Spleen (tissue), 11 donors: Measurements from ENCODE around the gene TAOK1. TPM values are rescaled to one million over a fixed set of nuclear protein-coding genes. Genes with fewer than 3 reads are reported as not detected.

Experiments
- DNase-seq: peaks from one replicate; pipeline ENCODE4 v3.0.0-alpha.2; 2020
- H3K27ac ChIP-seq, 8 donors: fragments of 200-600 bp; sonication (generic) in 7 of 8; 1 replicate in 4 of 8; 2 replicates in 4 of 8; pipeline versions ENCODE4 v1.5.0 to v1.8.0; 2016 to 2021; ENCODE audit warnings: inconsistent platforms in 4 of 8, mild to moderate bottlenecking in 4 of 8, moderate library complexity in 1 of 8
- H3K27me3 ChIP-seq, 7 donors: fragments of 200-600 bp; sonication (generic) in 6 of 7; replicated peaks in 1 of 7; 1 replicate in 4 of 7; 2 replicates in 3 of 7; pipeline versions ENCODE4 v1.5.0 to v1.8.0; 2016 to 2021; ENCODE audit warnings: inconsistent platforms in 3 of 7, mild to moderate bottlenecking in 1 of 7
- H3K36me3 ChIP-seq, 6 donors: fragments of 200-600 bp; sonication (generic) in 5 of 6; 1 replicate in 4 of 6; 2 replicates in 2 of 6; pipeline versions ENCODE4 v1.5.0 to v1.8.0; 2016 to 2021; ENCODE audit warnings: inconsistent platforms in 2 of 6
- H3K4me1 ChIP-seq, 6 donors: fragments of 200-600 bp; sonication (generic) in 5 of 6; 1 replicate in 3 of 6; 2 replicates in 3 of 6; pipeline versions ENCODE4 v1.5.0 to v1.8.0; 2016 to 2021; ENCODE audit warnings: inconsistent platforms in 3 of 6
- H3K4me3 ChIP-seq, 8 donors: fragments of 200-600 bp; sonication (generic) in 7 of 8; 1 replicate in 4 of 8; 2 replicates in 4 of 8; pipeline versions ENCODE4 v1.5.0 to v1.8.0; 2016 to 2021; ENCODE audit warnings: inconsistent platforms in 4 of 8, mild to moderate bottlenecking in 4 of 8, moderate library complexity in 2 of 8
- H3K9me3 ChIP-seq, 8 donors: fragments of 200-600 bp; sonication (generic) in 7 of 8; 1 replicate in 4 of 8; 2 replicates in 4 of 8; pipeline versions ENCODE4 v1.5.0 to v1.8.0; 2016 to 2021; ENCODE audit warnings: inconsistent platforms in 4 of 8
- POLR2A ChIP-seq, 3 donors: fragments of 450-650 bp; IDR thresholded peaks; one replicate each; pipeline ENCODE4 v1.5.1; 2017; ENCODE audit warnings: antibody characterized with exemption in 3 of 3, mild to moderate bottlenecking in 1 of 3
- POLR2AphosphoS5 ChIP-seq, 3 donors: sonication (generic); formaldehyde crosslinking; IDR thresholded peaks; one replicate each; pipeline ENCODE4 v1.5.1; 2017; ENCODE audit warnings: antibody characterized with exemption in 3 of 3
- WGBS, 5 donors: extraction: QIAGEN DNeasy Blood & Tissue Kit in 3 of 5; methylation state at CpG; one replicate each; pipeline versions ENCODE4 v1.1.5 to v1.1.7; 2013 to 2018; 5-methylcytosine and 5-hydroxymethylcytosine counted together
- intact Hi-C: fragments of 100-400 bp; cut with DNase I; formaldehyde crosslinking; loops from one replicate; pipeline ENCODE4 v1.15.0; 2023; ENCODE audit warnings: low total_unique reads
- polyA plus RNA-seq, 3 donors: library from polyadenylated mRNA; stranded (reverse); fragments of 200-250 nt; gene quantifications; one replicate each; pipeline ENCODE4 v1.2.1, GENCODE V29; 2013
- total RNA-seq, 7 donors: library from RNA; depleted of rRNA in 3 of 7; stranded (reverse); fragments of >200 nt in 3 of 7; fragmentation: NEBNext Ultra II Directional in 4 of 7; extraction: Animal tissue kit (Norgen Biotek cat#: 25700) in 4 of 7; gene quantifications; one replicate each; pipeline versions ENCODE4 v1.1.0 to v1.2.1, GENCODE V29; 2016 to 2021
- TF ChIP-seq, protein P1 (sequence below), 11 experiments: fragments of 200-600 bp in 7 of 11; fragments of 450-650 bp in 4 of 11; sonication (generic) in 4 of 11; IDR thresholded peaks in 8 of 11; conservative IDR thresholded peaks in 3 of 11; 1 replicate in 7 of 11; 2 replicates in 4 of 11; pipeline versions ENCODE4 v1.4.0 to v1.8.0; 2016 to 2021; ENCODE audit warnings: antibody characterized with exemption in 11 of 11, inconsistent platforms in 4 of 11, mild to moderate bottlenecking in 1 of 11
- donor health status: healthy with polysubstance abuse.
- donor health status: DM: no; HTN: no; CAD: no; lungs with moderate emphysema.
- donor health status: DM: no; HTN: no; CAD: no.
- donor health status: Bipolar disorder and iron deficiency.
- donor health status: healthy.
- donor health status: DM: no; HTN: no; CAD: no.
- donor health status: DM: yes; HTN: yes; CAD: no.

TAOK1 gene
- total and polyA plus RNA-seq, 10 donors, result 5.1 to 88.5 (median 56.9) TPM

DNA sequence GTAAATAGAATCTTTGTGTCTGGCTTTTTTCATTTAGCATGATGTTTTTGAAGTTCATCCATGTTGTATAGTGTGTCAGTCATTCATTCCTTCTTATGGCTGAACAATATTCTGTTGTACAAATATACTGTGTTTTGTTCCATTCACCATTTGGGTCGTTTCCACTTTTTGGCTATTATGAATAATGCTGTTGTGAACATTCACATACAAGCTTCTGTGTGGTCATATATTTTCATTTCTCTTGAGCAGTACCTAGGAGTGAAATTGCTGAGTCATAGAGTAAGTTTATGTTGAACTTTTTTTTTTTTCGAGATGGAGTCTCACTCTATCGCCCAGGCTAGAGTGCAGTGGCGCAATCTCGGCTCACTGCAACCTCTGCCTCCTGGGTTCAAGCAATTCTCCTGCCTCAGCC is 32.3 kb upstream of the TAOK1 start:
- Histone ChIP-seq H3K4me3 (no peak overlapping the region), H3K9me3 (no peaks in the 10 kb centered on the region), H3K27ac (no peak overlapping the region), H3K4me1 (no peaks in the 10 kb centered on the region), H3K27me3 (no peaks in the 10 kb centered on the region), H3K36me3 (no peaks in the 10 kb centered on the region)
- TF ChIP-seq POLR2A (IDR thresholded peaks at IDR 0.05), result no peak
- WGBS, 5 donors, result 45 to 74% (median 58%) methylated on average over 5 of the region's 5 CpGs
- intact Hi-C loops, result no loop called here
- no peak for DNase-seq

DNA sequence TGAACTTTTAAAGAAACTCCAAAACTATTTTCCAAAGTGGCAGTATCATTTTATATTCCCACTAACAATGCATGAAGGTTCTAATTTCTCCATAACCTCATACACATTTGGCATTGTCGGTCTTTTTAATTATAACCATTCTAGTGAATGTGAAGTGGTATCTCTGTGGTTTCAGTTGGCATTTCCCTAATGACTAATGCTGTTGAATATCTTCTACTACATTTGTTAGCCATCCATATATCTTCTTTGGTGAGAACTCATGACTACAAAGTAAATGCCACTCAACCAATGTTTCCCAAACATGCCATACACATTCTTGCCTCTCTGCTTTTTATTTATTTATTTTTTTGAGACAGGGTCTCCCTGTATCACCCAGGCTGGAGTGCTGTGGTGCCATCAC is 31.7 kb upstream of the TAOK1 start:
- intact Hi-C loops, result no loop called here
- 71 to 76% (median 72%) methylated on average over 1 of the region's 1 CpG for WGBS, 5 donors
- Histone ChIP-seq H3K4me1 (no peaks in the 10 kb centered on the region), H3K9me3 (no peaks in the 10 kb centered on the region), H3K4me3 (no peak overlapping the region), H3K36me3 (no peaks in the 10 kb centered on the region), H3K27ac (no peak overlapping the region), H3K27me3 (no peaks in the 10 kb centered on the region)
- no peak for DNase-seq
- no peak for TF ChIP-seq POLR2A (IDR thresholded peaks at IDR 0.05)
- no peak for TF ChIP-seq POLR2AphosphoS5 (IDR thresholded peaks at IDR 0.05)
- TF ChIP-seq, protein P1, sequence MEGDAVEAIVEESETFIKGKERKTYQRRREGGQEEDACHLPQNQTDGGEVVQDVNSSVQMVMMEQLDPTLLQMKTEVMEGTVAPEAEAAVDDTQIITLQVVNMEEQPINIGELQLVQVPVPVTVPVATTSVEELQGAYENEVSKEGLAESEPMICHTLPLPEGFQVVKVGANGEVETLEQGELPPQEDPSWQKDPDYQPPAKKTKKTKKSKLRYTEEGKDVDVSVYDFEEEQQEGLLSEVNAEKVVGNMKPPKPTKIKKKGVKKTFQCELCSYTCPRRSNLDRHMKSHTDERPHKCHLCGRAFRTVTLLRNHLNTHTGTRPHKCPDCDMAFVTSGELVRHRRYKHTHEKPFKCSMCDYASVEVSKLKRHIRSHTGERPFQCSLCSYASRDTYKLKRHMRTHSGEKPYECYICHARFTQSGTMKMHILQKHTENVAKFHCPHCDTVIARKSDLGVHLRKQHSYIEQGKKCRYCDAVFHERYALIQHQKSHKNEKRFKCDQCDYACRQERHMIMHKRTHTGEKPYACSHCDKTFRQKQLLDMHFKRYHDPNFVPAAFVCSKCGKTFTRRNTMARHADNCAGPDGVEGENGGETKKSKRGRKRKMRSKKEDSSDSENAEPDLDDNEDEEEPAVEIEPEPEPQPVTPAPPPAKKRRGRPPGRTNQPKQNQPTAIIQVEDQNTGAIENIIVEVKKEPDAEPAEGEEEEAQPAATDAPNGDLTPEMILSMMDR (IDR thresholded peaks at IDR 0.05 in 8 of 11, conservative IDR thresholded peaks at IDR 0.05 in 3 of 11), result no peak

DNA sequence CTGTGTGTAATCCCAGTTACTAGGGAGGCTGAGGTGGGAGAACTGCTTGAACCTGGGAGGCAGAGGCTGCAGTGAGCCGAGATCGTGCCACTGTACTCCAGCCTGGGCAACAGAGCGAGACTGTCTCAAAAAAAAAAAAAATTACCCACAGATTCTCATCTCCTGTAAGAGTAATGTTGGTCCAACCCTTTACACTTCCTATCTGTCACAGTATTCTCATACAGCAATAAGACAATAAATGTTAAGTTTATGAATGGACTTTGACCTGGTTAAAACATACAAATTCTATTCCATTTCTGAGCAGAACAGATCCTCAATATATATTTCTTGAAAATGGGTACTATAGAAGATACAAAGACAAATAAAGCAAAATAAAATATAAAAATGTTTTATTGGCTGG is 30.4 kb upstream of the TAOK1 start:
- 88 to 97% (median 93%) methylated on average over 3 of the region's 3 CpGs for WGBS, 5 donors
- H3K27me3 ChIP-seq, result no peaks in the 10 kb centered on the region
- no peak for DNase-seq
- TF ChIP-seq POLR2AphosphoS5 (IDR thresholded peaks at IDR 0.05), result no peak
- no peak for TF ChIP-seq POLR2A (IDR thresholded peaks at IDR 0.05)
- TF ChIP-seq, protein P1 (IDR thresholded peaks at IDR 0.05 in 8 of 11, conservative IDR thresholded peaks at IDR 0.05 in 3 of 11), result no peak
- H3K9me3 ChIP-seq, result no peaks in the 10 kb centered on the region
- H3K27ac ChIP-seq, result no peak overlapping the region
- intact Hi-C loops, result no loop called here
- H3K4me1 ChIP-seq, result no peaks in the 10 kb centered on the region
- no peaks in the 10 kb centered on the region for H3K36me3 ChIP-seq
- no peak overlapping the region for H3K4me3 ChIP-seq

DNA sequence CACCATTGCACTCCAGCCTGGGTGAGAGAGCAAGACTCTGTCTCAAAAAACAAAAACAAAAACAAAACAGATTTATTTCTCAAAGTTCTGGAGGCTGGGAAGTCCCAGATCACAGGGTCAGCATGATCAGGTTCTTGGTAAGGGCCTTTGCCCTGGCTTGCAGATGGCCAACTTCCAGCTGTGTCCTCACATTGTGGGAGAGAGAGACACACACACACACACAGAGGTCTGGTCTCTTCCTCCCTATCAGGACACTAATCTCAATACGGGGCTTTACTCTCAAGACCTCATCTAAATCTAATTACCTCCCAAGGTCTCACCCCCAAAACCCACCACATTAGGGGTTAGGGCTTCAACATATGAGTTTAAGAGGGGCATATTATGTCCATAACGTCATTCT is 26.4 kb upstream of the TAOK1 start:
- WGBS, 5 donors, result 74 to 94% (median 85%) methylated on average over 2 of the region's 2 CpGs
- Histone ChIP-seq H3K9me3 (no peaks in the 10 kb centered on the region), H3K27ac (no peak overlapping the region), H3K4me1 (no peaks in the 10 kb centered on the region), H3K27me3 (no peaks in the 10 kb centered on the region), H3K4me3 (no peak overlapping the region), H3K36me3 (no peaks in the 10 kb centered on the region)
- TF ChIP-seq, protein P1 (IDR thresholded peaks at IDR 0.05 in 8 of 11, conservative IDR thresholded peaks at IDR 0.05 in 3 of 11), result no peak
- TF ChIP-seq POLR2AphosphoS5 (IDR thresholded peaks at IDR 0.05) (no peak), POLR2A (IDR thresholded peaks at IDR 0.05) (no peak)
- intact Hi-C loops, result no loop called here
- no peak for DNase-seq

DNA sequence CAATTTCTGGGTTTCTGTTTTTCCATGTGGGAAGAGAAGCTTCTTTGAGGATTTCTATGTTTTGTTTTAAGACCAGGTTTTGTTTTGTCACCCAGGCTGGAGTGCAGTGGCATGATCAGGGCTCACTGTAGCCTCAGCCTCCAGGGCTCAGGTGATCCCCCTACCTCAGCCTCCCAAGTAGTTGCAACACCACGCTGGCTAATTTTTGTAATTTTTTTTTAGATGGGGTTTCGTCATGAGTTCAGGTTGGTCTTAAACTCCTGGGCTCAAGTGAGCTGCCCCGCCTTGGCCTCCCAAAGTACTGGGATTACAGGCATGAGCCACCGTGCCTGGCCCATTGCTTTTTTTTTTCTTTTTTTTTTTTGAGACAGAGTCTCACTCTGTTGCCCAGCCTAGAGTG is 25.5 kb upstream of the TAOK1 start:
- DNase-seq, result no peak
- H3K27me3 ChIP-seq, result no peaks in the 10 kb centered on the region
- H3K27ac ChIP-seq, result no peak overlapping the region
- 84 to 94% (median 91%) methylated on average over 4 of the region's 4 CpGs for WGBS, 5 donors
- no peak overlapping the region for H3K4me3 ChIP-seq
- no peaks in the 10 kb centered on the region for H3K36me3 ChIP-seq
- H3K4me1 ChIP-seq, result peaks cover 0 to 5% (median 3%) of the 10 kb centered on the region in 6 donors
- no peaks in the 10 kb centered on the region for H3K9me3 ChIP-seq
- TF ChIP-seq POLR2A (IDR thresholded peaks at IDR 0.05), result no peak
- TF ChIP-seq POLR2AphosphoS5 (IDR thresholded peaks at IDR 0.05), result no peak
- TF ChIP-seq, protein P1 (IDR thresholded peaks at IDR 0.05 in 8 of 11, conservative IDR thresholded peaks at IDR 0.05 in 3 of 11), result no peak
- intact Hi-C loops, result no loop called here
